HG02970 (cell line): ENCODE data around the gene XBP1.
"Not testable (repeated sequence)": the region's sequence is repeated elsewhere in the genome, so short reads cannot be mapped to it uniquely, and the experiment has no call there.

Source experiments
- ATAC-seq: cut with Tn5 transposase; IDR thresholded peaks from one replicate; pipeline ENCODE4 v1.9.1; 2021; ENCODE audit warnings: mild to moderate bottlenecking, moderate library complexity, moderate number of reproducible peaks; ENCODE audit not compliant: unreplicated experiment, low FRiP score

XBP1 gene

DNA sequence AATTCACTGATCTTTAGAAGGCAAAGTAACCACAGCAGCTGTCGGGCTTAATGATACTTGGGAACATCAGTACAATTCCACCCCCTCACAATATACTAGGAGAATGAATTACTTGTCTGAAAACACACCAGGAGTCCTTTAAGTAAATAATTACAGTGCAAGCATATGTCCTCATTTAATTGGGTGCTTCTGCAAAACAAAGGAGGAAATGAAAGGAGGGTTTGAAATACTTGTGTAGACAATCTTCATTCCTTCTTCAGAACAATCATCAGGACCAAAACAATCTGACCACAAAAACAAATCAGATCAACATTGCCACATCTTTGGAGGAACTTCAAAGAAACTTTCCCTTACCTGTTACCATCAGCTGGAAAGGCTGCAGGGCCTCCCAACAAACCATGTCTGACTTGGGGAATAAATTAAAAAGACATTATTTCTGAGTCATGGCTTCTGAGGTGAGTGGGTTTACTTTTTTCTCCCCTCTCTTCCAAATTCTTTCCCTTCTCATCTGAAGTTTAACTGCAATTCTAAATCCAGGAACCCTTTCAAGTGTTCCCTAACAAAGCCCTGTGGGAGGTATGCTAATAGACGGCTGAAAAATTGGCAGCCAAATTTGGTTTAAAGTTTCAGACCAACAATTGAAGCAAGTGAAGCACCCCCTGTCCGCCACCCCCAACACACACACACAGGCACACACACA, 40.4 kb downstream of the XBP1 start:
- no peak for ATAC-seq

DNA sequence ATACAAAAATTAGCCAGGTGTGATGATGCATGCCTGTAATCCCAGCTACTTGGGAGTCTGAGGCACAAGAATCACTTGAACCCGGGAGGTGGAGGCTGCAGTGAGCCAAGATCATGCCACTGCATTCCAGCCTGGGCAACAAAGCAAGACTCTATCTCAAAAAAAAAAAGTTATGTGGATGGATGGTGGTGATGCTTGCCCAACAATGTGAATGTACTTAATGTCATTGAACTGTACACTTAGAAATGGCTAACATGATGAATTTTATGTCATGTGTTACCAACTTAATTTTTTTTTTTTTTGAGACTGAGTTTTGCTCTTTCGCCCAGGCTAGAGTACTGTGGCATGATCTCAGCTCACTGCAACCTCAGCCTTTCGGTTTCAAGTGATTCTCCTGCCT, 45.9 kb downstream of the XBP1 start:
- not testable (repeated sequence) for ATAC-seq

- ATAC-seq, result no peak
Measured at GRCh38 chr22:28750471-28750881, 49.9 kb downstream of the XBP1 start.
